ENCODE results near the gene LRIT1. TPM values are rescaled to one million over a fixed set of nuclear protein-coding genes. Genes with fewer than 3 reads are reported as not detected.

Gene LRIT1
- total RNA-seq, 1 donor from 2014 or later, result not detected

- TF ChIP-seq CTCF (IDR thresholded peaks at IDR 0.05; ENCODE audit: insufficient read depth, low read length, poor library complexity, severe bottlenecking), result no peak
- no peak overlapping the region for H3K4me3 ChIP-seq (ENCODE audit: low read depth, low read length)
- no peak for DNase-seq (ENCODE audit: low read depth)
- no peaks in the 10 kb centered on the region for H3K36me3 ChIP-seq (ENCODE audit: control insufficient read depth, insufficient read depth, low read length)
- peaks cover 4% of the 10 kb centered on the region for H3K27me3 ChIP-seq (ENCODE audit: control insufficient read depth, insufficient read depth, low read length)
These were observed 27.2 kb downstream of the LRIT1 start for GRCh38 chr10:84214046-84214572.

- Histone ChIP-seq H3K36me3 (ENCODE audit: control insufficient read depth, insufficient read depth, low read length) (no peaks in the 10 kb centered on the region), H3K27me3 (ENCODE audit: control insufficient read depth, insufficient read depth, low read length) (peaks cover 4% of the 10 kb centered on the region), H3K4me3 (ENCODE audit: low read depth, low read length) (no peak overlapping the region)
- no peak for DNase-seq (ENCODE audit: low read depth)
- no peak for TF ChIP-seq CTCF (IDR thresholded peaks at IDR 0.05; ENCODE audit: insufficient read depth, low read length, poor library complexity, severe bottlenecking)
These were observed 28.3 kb downstream of the LRIT1 start for GRCh38 chr10:84213076-84213475.

- TF ChIP-seq CTCF (IDR thresholded peaks at IDR 0.05; ENCODE audit: insufficient read depth, low read length, poor library complexity, severe bottlenecking), result no peak
- no peak overlapping the region for H3K4me3 ChIP-seq (ENCODE audit: low read depth, low read length)
- no peaks in the 10 kb centered on the region for H3K36me3 ChIP-seq (ENCODE audit: control insufficient read depth, insufficient read depth, low read length)
- DNase-seq (ENCODE audit: low read depth), result no peak
- peaks cover 4% of the 10 kb centered on the region for H3K27me3 ChIP-seq (ENCODE audit: control insufficient read depth, insufficient read depth, low read length)
These were observed 29.3 kb downstream of the LRIT1 start for GRCh38 chr10:84212014-84212413.

GRCh38 chr10:84211566-84211965, 29.8 kb downstream of the LRIT1 start:
- Histone ChIP-seq H3K4me3 (ENCODE audit: low read depth, low read length) (no peak overlapping the region), H3K27me3 (ENCODE audit: control insufficient read depth, insufficient read depth, low read length) (peaks cover 4% of the 10 kb centered on the region), H3K36me3 (ENCODE audit: control insufficient read depth, insufficient read depth, low read length) (no peaks in the 10 kb centered on the region)
- TF ChIP-seq CTCF (IDR thresholded peaks at IDR 0.05; ENCODE audit: insufficient read depth, low read length, poor library complexity, severe bottlenecking), result no peak
- no peak for DNase-seq (ENCODE audit: low read depth)

- H3K27me3 ChIP-seq (ENCODE audit: control insufficient read depth, insufficient read depth, low read length), result no peaks in the 10 kb centered on the region
- TF ChIP-seq CTCF (IDR thresholded peaks at IDR 0.05; ENCODE audit: insufficient read depth, low read length, poor library complexity, severe bottlenecking), result no peak
- H3K4me3 ChIP-seq (ENCODE audit: low read depth, low read length), result no peak overlapping the region
- no peak for DNase-seq (ENCODE audit: low read depth)
- no peaks in the 10 kb centered on the region for H3K36me3 ChIP-seq (ENCODE audit: control insufficient read depth, insufficient read depth, low read length)
These were observed 33.3 kb downstream of the LRIT1 start for GRCh38 chr10:84208023-84208422.

- no peak for DNase-seq (ENCODE audit: low read depth)
- Histone ChIP-seq H3K36me3 (ENCODE audit: control insufficient read depth, insufficient read depth, low read length) (no peaks in the 10 kb centered on the region), H3K4me3 (ENCODE audit: low read depth, low read length) (no peak overlapping the region), H3K27me3 (ENCODE audit: control insufficient read depth, insufficient read depth, low read length) (no peaks in the 10 kb centered on the region)
- no peak for TF ChIP-seq CTCF (IDR thresholded peaks at IDR 0.05; ENCODE audit: insufficient read depth, low read length, poor library complexity, severe bottlenecking)
These were observed 35.4 kb downstream of the LRIT1 start for GRCh38 chr10:84205853-84206525.
